GM12892 (cell line): ENCODE measurements around the gene ACADL.

Experiments used
- POLR2A ChIP-seq: IDR thresholded peaks from 2 replicates; pipeline ENCODE4 v1.6.1; 2011; ENCODE audit warnings: low read depth, low read length, control low read depth
- POLR2AphosphoS5 ChIP-seq: IDR thresholded peaks from 2 replicates; pipeline ENCODE4 v1.6.1; 2011; ENCODE audit warnings: low read depth, low read length, control low read depth

- TF ChIP-seq POLR2A (no peak), POLR2AphosphoS5 (no peak)
These were observed 67.7 kb downstream of the ACADL start for GRCh38 chr2:210157526-210157925.
